HG03108 (cell line): ENCODE measurements around the gene DNMBP.

ENCODE experiments used
- ATAC-seq: cut with Tn5 transposase; IDR thresholded peaks from one replicate; pipeline ENCODE4 v1.9.1; 2021; ENCODE audit warnings: moderate library complexity; ENCODE audit not compliant: unreplicated experiment

Gene DNMBP

GRCh38 chr10:100009793-100010676 is at the start of gene DNMBP:
TSS of gene DNMBP (minus strand) at chr10:100009947. CDS start at chr10:99972124, 37,823 bp downstream.
- peak; percentile 62 for ATAC-seq

- no peak for ATAC-seq
Measured at GRCh38 chr10:100057948-100058347, 48.2 kb upstream of the DNMBP start.

- no peak for ATAC-seq
Measured at GRCh38 chr10:100053686-100054460, 44.1 kb upstream of the DNMBP start.

GRCh38 chr10:100046021-100046486 is 36.3 kb upstream of the DNMBP start:
- ATAC-seq: peak; percentile 56

GRCh38 chr10:100045592-100045991 is 35.8 kb upstream of the DNMBP start:
- no peak for ATAC-seq

- ATAC-seq: no peak
Measured at GRCh38 chr10:100043796-100044195, 34.0 kb upstream of the DNMBP start.

- ATAC-seq: no peak
Measured at GRCh38 chr10:100043344-100043743, 33.6 kb upstream of the DNMBP start.

GRCh38 chr10:100041306-100042002 is 31.7 kb upstream of the DNMBP start:
- no peak for ATAC-seq

- ATAC-seq: no peak
Measured at GRCh38 chr10:100038561-100039071, 28.9 kb upstream of the DNMBP start.

- ATAC-seq: no peak
Measured at GRCh38 chr10:100037758-100038315, 28.1 kb upstream of the DNMBP start.

- no peak for ATAC-seq
Measured at GRCh38 chr10:100036850-100037249, 27.1 kb upstream of the DNMBP start.

GRCh38 chr10:100033766-100034418 is 24.1 kb upstream of the DNMBP start:
- ATAC-seq: no peak

- no peak for ATAC-seq
Measured at GRCh38 chr10:100027416-100027815, 17.7 kb upstream of the DNMBP start.

GRCh38 chr10:100025576-100025975 is 15.8 kb upstream of the DNMBP start:
- no peak for ATAC-seq

- no peak for ATAC-seq
Measured at GRCh38 chr10:100024748-100025147, 15.0 kb upstream of the DNMBP start.

GRCh38 chr10:100022403-100022802 is 12.7 kb upstream of the DNMBP start:
- ATAC-seq: no peak

GRCh38 chr10:100021322-100021721 is 11.6 kb upstream of the DNMBP start:
- no peak for ATAC-seq

GRCh38 chr10:100020886-100021253 is 11.1 kb upstream of the DNMBP start:
- no peak for ATAC-seq

GRCh38 chr10:100020142-100020885 is 10.6 kb upstream of the DNMBP start:
- ATAC-seq: peak; percentile 74

GRCh38 chr10:100019787-100020141 is 10.0 kb upstream of the DNMBP start:
- ATAC-seq: no peak
